H1 (cell line): ENCODE measurements around the gene RLBP1.

Experiments used
- BRCA1 ChIP-seq: IDR thresholded peaks from 2 replicates; pipeline ENCODE4 v1.6.1; 2012; ENCODE audit warnings: low read depth, low read length, improper control_type of control experiment
- CTCF ChIP-seq, 3 experiments: IDR thresholded peaks; 1 replicate in 2 of 3; 2 replicates in 1 of 3; pipeline versions ENCODE4 v1.5.1 to v1.6.1; 2011; ENCODE audit warnings: low read length in 3 of 3, mild to moderate bottlenecking in 3 of 3, inconsistent platforms in 2 of 3, low read depth in 1 of 3, moderate library complexity in 1 of 3; ENCODE audit not compliant: insufficient read depth in 1 of 3; ENCODE audit errors: control extremely low read depth in 1 of 3
- EZH2 ChIP-seq: fragments of 200-600 bp; sonication (generic); IDR thresholded peaks from 2 replicates; pipeline ENCODE4 v1.7.1; 2012; ENCODE audit warnings: low read depth, mild to moderate bottlenecking, moderate library complexity, low read length, inconsistent platforms; ENCODE audit not compliant: severe bottlenecking
- JUN ChIP-seq: IDR thresholded peaks from 2 replicates; pipeline ENCODE4 v1.6.1; 2011; ENCODE audit warnings: low read depth, mild to moderate bottlenecking, improper control_type of control experiment, low read length
- SP1 ChIP-seq: IDR thresholded peaks from 2 replicates; pipeline ENCODE4 v1.6.1; 2011; ENCODE audit warnings: low read depth, low read length
- ZNF274 ChIP-seq: IDR thresholded peaks from 2 replicates; pipeline ENCODE4 v1.7.0; 2012; ENCODE audit warnings: low read length, borderline replicate concordance; ENCODE audit errors: extremely low read depth

- no peak for TF ChIP-seq SP1
- no peak for TF ChIP-seq ZNF274
- TF ChIP-seq CTCF (IDR thresholded peaks at IDR 0.05; ENCODE audit: control extremely low read depth in 1 of 3, insufficient read depth in 1 of 3, low read depth in 1 of 3, low read length in 3 of 3) = no peak
- no peak for TF ChIP-seq BRCA1
- TF ChIP-seq EZH2 = no peak
- TF ChIP-seq JUN = no peak
Observed at GRCh38 chr15:89199746-89200145, 21.6 kb downstream of the RLBP1 start.
